Tongue (tissue), 2 donors: ENCODE data around the gene TNS4. TPM values are rescaled to one million over a fixed set of nuclear protein-coding genes. Genes with fewer than 3 reads are reported as not detected.
"Not testable (repeated sequence)": the region's sequence is repeated elsewhere in the genome, so short reads cannot be mapped to it uniquely, and the experiment has no call there.

Experiments used
- DNase-seq: peaks from one replicate; pipeline ENCODE4 v3.0.0-alpha.2; 2015
- total RNA-seq: library from RNA; depleted of rRNA; stranded (reverse); fragments of >200 nt; gene quantifications from one replicate; pipeline ENCODE4 v1.2.3, GENCODE V29; 2014

Gene TNS4, protein sequence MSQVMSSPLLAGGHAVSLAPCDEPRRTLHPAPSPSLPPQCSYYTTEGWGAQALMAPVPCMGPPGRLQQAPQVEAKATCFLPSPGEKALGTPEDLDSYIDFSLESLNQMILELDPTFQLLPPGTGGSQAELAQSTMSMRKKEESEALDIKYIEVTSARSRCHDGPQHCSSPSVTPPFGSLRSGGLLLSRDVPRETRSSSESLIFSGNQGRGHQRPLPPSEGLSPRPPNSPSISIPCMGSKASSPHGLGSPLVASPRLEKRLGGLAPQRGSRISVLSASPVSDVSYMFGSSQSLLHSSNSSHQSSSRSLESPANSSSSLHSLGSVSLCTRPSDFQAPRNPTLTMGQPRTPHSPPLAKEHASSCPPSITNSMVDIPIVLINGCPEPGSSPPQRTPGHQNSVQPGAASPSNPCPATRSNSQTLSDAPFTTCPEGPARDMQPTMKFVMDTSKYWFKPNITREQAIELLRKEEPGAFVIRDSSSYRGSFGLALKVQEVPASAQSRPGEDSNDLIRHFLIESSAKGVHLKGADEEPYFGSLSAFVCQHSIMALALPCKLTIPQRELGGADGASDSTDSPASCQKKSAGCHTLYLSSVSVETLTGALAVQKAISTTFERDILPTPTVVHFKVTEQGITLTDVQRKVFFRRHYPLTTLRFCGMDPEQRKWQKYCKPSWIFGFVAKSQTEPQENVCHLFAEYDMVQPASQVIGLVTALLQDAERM
- 10.4 TPM for total RNA-seq

DNA sequence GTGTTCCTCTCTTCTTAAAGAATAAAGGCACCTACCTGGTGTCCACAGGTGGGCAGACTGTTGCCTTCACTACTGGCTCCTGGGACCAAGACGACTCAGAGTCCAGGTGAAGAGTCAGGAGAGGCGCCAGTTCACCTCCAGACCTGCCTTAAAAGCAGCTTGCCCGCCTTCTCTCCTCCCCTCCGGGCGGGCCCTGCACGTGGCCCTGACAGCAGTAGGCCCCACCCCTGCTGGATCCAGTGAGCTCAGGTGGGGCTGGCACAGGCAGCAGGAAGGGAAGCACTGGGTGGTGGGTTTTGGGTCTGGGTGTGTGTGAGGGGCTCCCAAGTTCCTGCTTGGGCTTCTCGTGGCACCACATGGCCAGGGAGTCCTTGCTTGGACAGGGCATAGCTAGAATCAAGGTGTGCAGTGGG, at the start of gene TNS4:
TNS4 (minus strand) TSS at position 125 of the 413 bp plus-strand sequence. CDS start 5,198 bp downstream, outside the sequence.
- DNase-seq = no peak

GRCh38 chr17:40550608-40551007, 49.2 kb upstream of the TNS4 start:
- DNase-seq = no peak

DNA sequence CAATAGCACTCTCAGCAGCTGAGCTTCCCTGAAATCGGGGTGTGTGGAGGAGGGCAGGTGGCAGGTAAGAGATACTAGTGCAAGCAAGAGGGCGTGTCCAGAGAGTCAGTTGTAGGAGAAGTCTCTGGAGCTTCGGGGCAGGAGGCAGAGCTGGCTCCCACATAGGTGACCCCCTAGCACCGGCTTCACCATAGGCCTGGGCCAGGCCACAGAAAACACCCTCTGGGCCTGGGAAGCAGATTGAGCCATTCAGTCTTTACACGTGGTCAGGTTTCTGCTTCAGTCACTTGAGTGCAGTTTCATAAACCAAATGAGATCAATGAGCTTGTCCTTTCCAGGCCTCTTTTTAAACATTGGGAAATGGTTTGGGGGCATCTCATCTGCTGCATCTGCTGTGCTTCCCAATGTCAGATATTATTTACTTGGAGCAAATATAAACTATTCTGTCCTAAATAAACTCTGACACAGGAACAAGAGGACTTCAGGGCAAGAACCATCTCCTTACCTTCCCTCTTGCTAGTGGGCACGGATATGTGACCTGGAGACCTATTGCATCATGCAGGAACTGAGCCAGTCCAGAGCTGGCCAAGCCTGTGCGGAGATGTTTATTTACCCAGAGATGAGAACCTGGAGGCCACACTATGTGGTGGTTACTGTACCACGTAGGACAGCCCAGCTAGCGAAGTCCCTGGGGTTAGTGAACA, 47.7 kb upstream of the TNS4 start:
- DNase-seq = no peak

GRCh38 chr17:40548491-40548981, 47.1 kb upstream of the TNS4 start:
- no peak for DNase-seq

- DNase-seq = no peak
These were observed 46.5 kb upstream of the TNS4 start for GRCh38 chr17:40547785-40548478.

DNA sequence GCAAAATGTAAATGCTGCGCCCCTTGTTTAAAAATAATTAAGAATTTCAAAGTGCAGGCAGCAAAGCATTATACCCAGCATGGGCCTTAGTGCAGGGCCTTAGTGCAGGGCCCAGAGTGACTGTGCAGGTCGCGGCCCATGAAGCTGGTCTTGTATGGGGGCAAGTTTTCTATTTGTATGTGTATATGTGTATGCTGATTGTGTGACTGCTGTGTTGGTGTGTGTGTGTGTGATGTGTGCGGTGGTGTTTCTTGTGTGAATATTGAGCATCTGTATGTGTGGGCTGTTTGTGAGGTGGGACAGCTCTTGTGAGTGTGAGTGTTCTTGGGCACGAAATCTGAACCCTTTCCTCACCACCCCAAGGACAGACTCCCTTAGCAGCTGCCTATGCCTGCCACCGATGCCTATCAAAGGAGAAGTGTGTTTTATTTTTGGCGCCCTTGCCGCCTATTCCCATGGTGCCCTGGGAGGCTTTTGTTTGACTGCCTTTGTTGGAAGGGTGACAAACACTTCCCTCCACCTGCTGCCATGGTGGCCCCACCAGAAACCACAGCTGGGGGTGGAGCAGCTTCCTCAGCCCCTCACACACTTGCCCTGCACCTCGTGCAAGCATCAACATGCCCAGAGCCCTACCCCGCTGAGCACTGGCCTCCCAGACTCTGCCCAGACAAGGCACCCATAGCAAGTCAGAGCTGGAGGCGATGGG, 45.8 kb upstream of the TNS4 start:
- peak; percentile 92 for DNase-seq

DNA sequence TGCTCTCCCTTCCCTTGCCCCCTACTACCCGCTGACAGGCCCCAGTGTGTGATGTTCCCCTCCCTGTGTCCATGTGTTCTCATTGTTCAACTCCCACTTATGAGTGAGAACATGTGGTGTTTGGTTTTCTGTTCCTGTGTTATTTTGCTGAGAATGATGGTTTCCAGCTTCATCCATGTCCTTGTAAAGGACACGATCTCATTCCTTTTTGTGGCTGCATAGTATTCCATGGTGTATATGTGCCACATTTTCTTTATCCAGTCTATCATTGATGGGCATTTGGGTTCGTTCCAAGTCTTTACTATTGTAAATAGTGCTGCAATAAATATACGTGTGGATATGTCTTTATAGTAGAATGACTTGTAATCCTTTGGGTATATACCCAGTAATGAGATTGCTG, 45.1 kb upstream of the TNS4 start:
- not testable (repeated sequence) for DNase-seq

GRCh38 chr17:40545660-40546059, 44.2 kb upstream of the TNS4 start:
- DNase-seq = no peak

DNA sequence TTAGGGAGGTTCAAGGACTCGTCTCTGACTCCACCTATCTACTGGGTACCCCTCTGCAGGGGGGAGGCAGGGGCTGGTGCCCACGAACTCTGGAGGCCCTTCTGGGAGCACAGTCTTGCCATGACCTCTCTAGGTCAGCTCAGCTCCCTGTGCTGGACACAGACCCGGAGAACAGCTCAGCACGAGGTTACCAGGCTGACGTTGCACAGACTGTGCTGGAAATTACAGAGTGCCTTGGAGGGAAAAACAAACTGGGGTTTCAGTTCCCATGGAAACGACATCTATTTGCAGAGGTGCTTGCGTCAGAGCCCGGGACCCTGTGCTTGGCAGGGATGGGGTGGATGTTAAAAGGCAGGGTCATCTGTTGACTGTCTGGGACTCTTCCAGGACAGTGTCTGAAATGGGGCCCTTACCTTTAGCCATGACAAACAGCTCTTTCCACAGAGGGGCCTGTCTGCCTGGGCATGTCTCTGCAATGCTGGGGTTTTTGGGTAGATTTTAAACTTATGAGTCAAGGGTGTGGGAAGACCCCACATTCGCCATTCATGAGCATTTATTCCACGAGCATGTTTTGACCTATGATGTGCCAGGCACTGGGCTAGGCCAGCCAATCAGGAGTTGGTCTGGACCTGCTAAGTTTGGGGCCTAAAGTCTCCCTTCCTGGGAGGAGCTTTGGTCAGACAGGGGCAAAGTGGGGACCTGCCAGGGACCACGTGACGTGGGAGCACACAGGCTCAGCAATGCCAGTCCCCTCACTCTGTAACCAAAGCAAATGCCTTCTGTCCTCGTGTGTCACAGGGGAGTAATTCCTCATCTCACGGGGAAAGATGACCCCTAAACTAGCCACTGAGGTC, 41.4 kb upstream of the TNS4 start:
- DNase-seq = peak; percentile 94

- peak; percentile 82 for DNase-seq
These were observed 40.6 kb upstream of the TNS4 start for GRCh38 chr17:40541873-40542557.

GRCh38 chr17:40541060-40541872, 39.8 kb upstream of the TNS4 start:
- DNase-seq = no peak

- DNase-seq = no peak
These were observed 39.0 kb upstream of the TNS4 start for GRCh38 chr17:40540448-40540847.

DNA sequence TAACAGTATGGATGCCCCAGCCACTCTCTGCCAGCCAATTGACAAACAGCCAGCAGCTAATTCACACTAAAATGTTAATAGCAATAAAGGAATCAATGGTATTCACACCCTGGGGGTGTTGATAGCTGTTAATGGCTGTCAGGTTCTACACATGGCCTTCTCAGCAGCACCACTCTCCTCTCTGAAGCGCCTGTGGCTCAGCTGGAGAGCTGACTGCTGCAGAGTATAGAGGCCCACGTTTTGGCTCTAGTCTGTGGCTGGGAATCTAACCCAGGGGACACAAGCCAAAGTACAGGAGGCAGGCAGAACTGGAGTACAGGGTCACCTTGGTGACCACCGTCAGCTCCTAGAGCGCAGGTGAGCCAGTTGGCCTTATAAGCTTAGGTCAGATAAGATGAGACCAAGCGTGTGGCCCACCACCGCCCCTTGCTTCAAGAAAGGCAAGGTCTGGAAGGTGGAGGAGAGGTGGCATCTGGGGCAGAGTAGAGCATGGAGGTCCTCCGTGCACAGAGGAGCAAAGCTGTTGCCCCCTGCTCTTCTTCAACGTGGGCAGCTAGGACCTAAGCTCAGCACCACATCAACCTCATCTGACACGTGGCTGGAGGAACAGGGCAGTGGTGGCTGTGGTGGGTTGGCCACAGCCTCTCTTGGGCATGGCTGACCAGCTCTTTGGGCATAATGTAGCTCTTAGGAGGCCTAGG, 38.4 kb upstream of the TNS4 start:
- DNase-seq = no peak

DNA sequence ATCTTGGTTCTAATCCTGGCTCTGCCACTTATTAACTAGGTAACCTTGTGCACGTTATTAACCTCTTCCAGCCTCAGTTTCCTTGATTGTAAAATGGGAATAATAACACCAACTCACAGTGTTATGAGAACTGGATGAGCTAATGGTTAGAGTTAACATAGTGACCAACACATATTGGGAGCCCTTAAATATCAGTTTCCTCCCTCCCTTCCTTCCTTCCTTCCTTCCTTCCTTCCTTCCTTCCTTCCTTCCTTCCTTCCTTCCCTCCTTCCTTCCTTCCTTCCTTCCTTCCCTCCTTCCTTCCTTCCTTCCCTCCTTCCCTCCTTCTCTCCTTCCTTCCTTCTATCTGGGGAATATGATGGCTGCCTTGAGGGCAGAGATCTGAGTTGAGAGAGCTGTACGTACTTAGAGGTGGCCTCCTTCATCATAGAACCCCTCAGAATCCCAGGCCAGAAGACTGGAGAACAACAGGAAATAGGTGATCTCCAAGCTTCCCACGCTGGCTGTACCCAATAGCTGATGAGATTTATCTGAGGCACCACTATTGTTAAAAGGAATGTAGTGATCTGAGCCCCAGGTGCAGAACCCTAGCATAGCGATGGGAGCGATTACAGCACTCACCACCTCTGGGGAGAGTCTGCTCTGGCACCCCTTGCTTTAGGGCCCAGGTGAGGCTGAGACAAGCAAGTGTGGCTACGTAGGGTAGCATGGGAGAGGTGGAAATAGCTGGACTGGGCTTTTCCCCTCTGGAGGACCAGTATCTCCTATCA, 37.7 kb upstream of the TNS4 start:
- no peak for DNase-seq

- DNase-seq = no peak
These were observed 36.9 kb upstream of the TNS4 start for GRCh38 chr17:40538019-40538935.
